CD4-positive, alpha-beta T cell treated with Interleukin-17A for 4 hours (primary cell): ENCODE measurements around the gene PLCXD1.
A peak's percentile ranks its signal among the peaks of the same experiment; 100 is the strongest.
"Not testable (repeated sequence)": the region's sequence is repeated elsewhere in the genome, so short reads cannot be mapped to it uniquely, and the experiment has no call there.

Experiments
- DNase-seq: peaks from one replicate; pipeline ENCODE4 v3.0.0-alpha.2; 2020; ENCODE audit warnings: mixed read lengths

The PLCXD1 gene

GRCh38 chrX:318739-319578 is 37.8 kb downstream of the PLCXD1 start, which contains the start of gene GTPBP6:
TSS of gene GTPBP6 (minus strand) at chrX:318796. CDS start at chrX:318787, 9 bp downstream.
- DNase-seq, result peak; percentile 98

- peak; percentile 14 for DNase-seq
These were observed 38.5 kb downstream of the PLCXD1 start for GRCh38 chrX:319579-320125.

GRCh38 chrX:320126-320783 is 39.1 kb downstream of the PLCXD1 start:
- DNase-seq, result peak; percentile 33

- DNase-seq, result peak; percentile 57
These were observed 42.8 kb downstream of the PLCXD1 start for GRCh38 chrX:323721-324628.

- DNase-seq, result peak; percentile 20
These were observed 43.5 kb downstream of the PLCXD1 start for GRCh38 chrX:324664-325063.

- DNase-seq, result no peak
These were observed 46.5 kb downstream of the PLCXD1 start for GRCh38 chrX:327660-328126.

- DNase-seq, result no peak
These were observed 48.2 kb downstream of the PLCXD1 start for GRCh38 chrX:329291-329910.

- not testable (repeated sequence) for DNase-seq
These were observed 49.1 kb downstream of the PLCXD1 start for GRCh38 chrX:330141-330725.

- DNase-seq, result no peak
These were observed 49.6 kb downstream of the PLCXD1 start for GRCh38 chrX:330726-331150.

GRCh38 chrX:331151-331824 is 50.1 kb downstream of the PLCXD1 start:
- peak; percentile 36 for DNase-seq

- no peak for DNase-seq
These were observed 50.8 kb downstream of the PLCXD1 start for GRCh38 chrX:331825-332495.

GRCh38 chrX:332496-332860 is 51.3 kb downstream of the PLCXD1 start:
- DNase-seq, result no peak

- DNase-seq, result no peak
These were observed 51.9 kb downstream of the PLCXD1 start for GRCh38 chrX:332916-333610.

- DNase-seq, result no peak
These were observed 52.6 kb downstream of the PLCXD1 start for GRCh38 chrX:333611-334311.

- no peak for DNase-seq
These were observed 53.2 kb downstream of the PLCXD1 start for GRCh38 chrX:334331-334891.

GRCh38 chrX:334971-335757 is 54.0 kb downstream of the PLCXD1 start:
- DNase-seq, result no peak

GRCh38 chrX:335758-336155 is 54.6 kb downstream of the PLCXD1 start:
- no peak for DNase-seq

GRCh38 chrX:336227-336626 is 55.0 kb downstream of the PLCXD1 start:
- DNase-seq, result no peak
